Fibroblast of skin of back (primary cell): Measurements from ENCODE around the gene MRPL55.

Experiments
- DNase-seq: peaks from one replicate; pipeline ENCODE4 v3.0.0-alpha.2; 2013

The MRPL55 gene

DNA sequence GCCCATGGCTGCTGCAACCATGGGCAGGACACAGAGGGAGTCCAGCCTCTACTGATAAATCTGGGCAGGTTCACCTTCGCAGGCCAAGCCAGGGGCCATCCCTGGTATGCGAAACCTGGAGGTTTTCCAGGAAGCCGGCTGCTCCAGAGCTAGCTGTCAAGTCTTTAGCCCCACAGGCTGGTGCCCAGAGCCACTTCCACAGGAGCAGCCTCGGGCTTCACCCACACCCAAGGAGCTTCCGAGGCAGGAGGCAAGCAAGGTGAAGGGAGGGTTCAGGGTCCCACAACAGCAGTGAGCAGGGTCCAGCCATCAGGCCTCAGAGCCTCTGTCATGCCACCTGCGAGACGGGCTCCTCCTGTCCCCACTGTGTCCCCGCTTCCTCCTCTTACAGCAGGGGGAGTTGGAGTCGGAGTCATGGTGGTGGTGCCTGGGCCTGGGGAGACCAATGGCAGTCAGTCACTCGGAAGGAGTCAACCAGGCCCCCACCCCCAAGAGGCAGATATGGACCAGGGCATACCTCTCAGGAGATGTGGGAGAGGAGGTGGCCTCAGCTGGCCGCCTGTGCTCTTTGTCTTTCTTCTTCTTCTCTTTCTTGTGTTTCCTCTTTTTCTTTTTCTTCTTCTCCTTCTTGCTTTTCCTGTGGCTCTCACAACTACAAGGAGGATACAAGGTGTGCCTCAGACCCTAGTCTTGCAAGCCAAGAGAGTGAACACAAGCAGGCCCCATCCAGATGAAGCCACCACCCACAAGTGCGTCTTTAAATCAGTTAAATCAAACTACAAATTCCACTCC lies 8.1 kb downstream of the MRPL55 start:
- DNase-seq = no peak

DNA sequence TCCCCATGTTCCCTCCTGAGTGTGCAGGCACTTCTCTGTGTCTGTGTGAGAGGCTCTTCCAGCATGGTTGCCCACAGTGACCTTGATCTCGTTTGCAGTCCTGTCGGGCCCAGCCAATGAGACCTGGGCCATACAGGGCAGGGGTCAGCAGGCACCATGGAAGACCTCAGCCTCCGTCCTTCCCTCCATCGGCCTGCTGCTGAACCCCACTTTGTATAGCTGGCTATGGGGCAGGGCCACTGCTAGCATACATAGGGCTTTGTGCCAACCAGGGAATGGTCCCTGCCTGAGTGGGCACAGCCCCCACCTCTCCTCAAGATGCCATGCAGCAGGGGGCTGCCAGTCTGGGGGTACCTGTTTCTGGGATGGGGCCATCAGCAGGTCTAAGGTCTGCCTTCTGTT lies 9.8 kb downstream of the MRPL55 start:
- DNase-seq = no peak

GRCh38 chr1:228098323-228098931 lies 10.7 kb downstream of the MRPL55 start:
- DNase-seq = no peak

DNA sequence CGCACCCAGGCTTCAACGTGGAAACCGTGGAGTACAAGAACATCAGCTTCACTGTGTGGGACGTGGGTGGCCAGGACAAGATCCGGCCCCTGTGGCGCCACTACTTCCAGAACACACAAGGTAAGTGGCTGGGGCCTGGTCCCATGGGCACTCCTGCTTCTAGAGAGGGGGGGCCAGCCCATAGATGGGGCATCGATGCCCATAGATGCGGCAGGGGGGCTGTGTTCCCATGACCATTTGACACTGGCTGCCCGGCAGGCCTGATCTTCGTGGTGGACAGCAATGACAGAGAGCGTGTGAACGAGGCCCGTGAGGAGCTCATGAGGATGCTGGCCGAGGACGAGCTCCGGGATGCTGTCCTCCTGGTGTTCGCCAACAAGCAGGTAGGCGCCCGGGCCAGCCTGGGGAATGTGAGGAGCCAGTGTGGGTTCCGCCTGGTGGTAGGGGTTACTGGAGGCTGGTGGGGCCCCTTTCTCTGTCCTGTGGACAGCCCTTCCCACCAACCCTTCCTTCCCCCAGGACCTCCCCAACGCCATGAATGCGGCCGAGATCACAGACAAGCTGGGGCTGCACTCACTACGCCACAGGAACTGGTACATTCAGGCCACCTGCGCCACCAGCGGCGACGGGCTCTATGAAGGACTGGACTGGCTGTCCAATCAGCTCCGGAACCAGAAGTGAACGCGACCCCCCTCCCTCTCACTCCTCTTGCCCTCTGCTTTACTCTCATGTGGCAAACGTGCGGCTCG lies 11.6 kb downstream of the MRPL55 start:
- no peak for DNase-seq

DNA sequence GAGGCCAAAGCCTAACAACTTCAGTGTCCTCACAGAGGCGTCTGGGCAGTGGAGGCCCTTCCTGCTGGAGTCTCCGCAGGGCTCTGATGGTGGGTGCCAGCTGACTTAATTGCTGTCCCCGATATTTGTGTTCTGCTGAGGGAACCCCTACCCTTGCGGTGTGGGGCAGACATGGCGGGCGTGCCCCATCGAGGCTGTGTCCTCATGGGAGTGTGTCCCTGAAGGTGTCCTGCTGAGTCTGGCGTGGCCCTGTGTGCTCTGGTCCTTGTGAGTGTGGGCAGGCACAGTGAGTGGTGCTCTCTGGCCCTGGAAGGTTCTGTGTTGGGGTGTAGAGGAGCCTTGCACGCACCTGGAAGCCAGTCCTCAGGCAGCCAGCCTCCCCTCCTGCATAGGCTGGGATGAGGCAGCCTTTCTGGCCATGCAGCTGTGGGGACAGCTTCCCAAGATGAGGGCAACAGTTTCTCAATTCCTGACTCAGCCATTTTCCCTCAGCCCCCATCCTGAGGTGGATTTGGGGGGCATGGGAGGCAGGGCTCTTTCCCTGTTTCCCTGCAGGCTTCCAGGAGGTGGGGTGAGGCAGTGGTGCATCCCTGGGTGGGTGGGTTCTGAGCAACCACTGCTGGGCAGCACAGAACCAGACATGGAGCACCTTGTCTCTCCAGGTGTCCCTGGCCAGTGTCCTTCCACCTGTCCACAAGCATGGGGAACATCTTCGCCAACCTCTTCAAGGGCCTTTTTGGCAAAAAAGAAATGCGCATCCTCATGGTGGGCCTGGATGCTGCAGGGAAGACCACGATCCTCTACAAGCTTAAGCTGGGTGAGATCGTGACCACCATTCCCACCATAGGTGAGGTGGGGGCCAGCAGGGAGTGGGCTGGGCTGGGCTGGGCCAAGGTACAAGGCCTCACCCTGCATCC lies 12.4 kb downstream of the MRPL55 start:
- no peak for DNase-seq

GRCh38 chr1:228095938-228096337 lies 13.2 kb downstream of the MRPL55 start:
- no peak for DNase-seq

- no peak for DNase-seq
These were observed 13.9 kb downstream of the MRPL55 start for GRCh38 chr1:228095161-228095560.

DNA sequence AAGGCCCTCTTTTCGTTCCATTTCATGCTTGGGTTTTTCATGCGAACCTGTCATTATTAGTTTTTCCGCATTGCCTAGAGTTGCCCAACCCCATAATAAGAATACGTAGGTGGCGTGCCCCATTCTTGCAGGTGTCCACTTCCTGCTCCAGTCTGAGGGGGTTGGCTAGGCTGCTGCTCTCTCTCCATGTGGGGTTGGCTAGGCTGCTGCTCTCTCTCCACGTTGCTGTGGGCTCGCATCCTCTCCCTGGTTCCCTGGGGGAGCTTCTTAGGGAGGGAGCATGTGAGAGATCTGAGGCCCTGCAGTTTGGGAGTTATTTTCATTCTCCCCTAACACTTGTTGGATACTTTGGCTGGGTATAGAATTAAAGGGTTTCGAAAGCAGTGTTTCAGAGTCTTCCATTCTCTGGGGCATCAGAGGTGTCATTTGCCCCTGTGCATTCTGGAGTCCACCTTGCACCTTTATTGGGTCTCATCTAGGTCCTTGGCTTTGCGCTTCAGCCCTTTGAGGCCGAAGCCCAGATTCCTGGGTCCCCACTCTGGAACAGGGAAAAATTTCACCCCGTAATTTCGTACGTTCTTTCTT lies 14.6 kb downstream of the MRPL55 start:
- DNase-seq = no peak

DNA sequence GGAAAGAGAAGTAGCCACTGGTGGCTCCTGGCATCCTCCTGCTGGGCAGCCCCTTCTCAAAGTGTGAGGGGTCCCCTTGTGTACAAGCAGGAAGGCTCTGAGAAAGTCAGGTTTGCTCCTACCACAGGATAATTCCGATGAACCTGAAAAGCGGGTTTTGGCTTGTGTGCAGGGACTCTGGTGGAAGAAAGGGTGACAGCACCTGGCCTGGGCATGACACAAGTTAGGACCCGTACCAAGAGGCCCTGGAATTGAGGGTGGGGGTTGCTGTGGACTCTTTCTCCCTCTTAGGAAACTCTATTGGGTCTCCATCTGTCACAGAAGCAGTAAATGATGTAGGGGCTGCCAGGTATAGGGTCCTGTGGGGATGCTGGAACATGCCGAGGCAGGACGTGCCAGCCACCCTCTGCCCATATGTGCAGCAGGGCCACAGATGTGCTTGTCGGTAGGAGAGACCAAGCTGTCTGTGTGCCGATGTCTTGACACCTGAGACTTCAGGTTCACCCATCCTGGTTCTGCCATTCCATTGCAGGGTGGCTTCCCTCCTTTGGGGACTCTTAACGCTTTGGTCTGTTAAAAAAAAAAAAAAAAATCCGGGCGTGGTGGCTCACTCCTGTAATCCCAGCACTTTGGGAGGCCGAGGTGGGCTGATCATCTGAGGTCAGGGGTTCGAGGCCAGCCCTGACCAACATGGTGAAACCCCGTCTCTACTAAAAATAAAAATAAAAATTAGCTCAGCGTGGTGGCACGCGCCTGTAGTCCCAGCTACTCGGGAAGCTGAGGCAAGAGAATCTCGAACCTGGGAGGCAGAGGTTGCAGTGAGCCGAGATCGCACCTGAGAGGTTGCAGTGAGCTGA lies 15.8 kb downstream of the MRPL55 start:
- no peak for DNase-seq

- DNase-seq = no peak
These were observed 16.6 kb downstream of the MRPL55 start for GRCh38 chr1:228092342-228093049.

DNA sequence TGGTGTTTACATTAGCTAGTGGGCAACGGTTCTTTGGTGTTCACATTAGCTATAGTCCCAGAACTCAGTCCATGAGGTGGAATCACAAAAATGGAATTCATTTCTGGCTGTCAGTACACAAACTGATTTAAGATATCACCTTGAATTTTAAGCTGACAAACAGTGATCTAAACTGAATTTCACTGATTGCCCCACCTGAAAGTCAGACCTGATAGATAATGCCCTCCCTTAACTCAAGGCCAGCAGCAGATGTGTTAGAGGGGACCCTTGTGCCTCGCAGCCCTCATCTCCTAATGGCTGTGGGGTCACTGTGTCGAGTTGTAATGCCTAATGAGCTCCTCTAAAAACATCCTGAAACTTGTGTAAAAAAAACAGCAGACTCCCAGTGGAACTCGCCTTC lies 18.0 kb downstream of the MRPL55 start:
- no peak for DNase-seq

DNA sequence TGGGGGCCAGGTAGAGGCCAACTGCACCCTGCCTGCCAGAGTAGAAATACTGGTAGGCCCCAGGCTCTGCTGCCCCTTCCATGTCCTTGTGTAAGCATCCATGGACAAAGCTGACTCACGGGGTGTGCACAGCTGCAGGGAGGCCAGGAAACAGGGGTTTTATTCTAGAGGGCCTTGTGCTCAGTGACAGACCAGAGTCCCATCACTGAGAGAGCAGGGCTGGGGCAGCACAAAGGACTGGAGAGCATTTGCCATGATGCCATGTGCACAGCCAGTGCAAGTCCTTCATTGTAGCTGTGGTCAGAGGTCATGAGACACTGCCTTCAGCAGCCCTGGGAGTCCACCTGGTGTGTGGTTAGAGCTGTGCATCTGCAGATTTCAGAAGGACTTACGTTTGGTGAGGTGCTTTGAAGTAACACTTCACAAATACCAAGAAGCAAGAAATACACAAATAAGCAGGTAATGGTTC lies 18.5 kb downstream of the MRPL55 start:
- no peak for DNase-seq

- DNase-seq = no peak
These were observed 19.3 kb downstream of the MRPL55 start for GRCh38 chr1:228089519-228090380.

- no peak for DNase-seq
These were observed 20.3 kb downstream of the MRPL55 start for GRCh38 chr1:228088586-228089498.

DNA sequence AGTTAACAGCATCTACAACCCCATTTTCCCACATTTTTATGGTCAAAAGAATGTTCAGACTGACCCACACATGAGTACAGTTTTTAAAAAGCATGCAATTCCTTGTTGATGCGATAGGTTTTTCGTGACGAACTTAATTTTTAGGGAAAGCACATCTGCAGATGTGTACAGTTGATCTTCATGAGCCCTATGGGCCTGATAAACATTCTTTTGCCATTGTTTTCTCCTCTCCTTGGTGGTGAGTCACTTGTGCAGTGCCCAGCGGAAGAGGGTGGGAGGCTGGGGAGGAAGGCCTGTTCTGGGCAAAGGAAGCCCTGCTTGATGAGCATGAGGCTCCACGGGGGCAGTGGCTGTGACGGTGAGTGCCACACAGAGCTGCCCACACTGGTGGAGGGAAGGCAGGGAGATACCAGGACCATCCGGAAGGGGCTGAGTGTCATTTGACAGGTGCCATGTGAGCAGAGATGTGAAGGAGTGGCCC lies 21.3 kb downstream of the MRPL55 start:
- peak; percentile 76 for DNase-seq

DNA sequence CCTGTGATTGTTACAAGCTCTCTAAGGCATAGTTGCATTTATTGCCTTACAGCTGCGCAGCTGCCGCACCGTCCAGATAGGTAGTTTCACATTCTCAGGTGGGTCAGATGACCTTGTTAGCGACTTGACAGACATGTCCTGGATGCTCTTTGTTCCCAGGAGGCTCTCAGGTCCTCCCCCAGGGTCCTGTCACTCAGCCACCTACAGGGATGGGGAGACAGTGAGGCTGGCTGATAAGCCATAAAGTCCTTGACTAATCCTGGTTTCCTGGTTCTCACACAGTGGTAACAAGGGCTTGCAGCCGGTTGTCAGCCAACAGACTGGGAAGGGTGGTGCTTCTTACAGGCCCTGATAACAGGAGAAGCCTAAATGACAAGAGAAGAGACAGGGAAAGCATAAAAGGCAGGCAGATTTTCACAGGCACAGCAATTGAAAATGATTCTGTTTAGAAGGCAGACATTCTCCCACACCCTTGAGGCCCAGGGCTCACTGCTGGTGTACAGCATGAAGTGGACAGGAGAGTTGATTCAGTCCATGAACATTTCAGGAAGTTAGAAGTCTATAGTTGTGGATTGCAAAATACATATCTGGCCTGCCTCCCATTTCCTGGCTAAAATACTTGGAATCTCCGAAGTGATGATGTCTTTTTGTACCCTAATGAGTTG lies 23.7 kb downstream of the MRPL55 start:
- DNase-seq = peak; percentile 73

DNA sequence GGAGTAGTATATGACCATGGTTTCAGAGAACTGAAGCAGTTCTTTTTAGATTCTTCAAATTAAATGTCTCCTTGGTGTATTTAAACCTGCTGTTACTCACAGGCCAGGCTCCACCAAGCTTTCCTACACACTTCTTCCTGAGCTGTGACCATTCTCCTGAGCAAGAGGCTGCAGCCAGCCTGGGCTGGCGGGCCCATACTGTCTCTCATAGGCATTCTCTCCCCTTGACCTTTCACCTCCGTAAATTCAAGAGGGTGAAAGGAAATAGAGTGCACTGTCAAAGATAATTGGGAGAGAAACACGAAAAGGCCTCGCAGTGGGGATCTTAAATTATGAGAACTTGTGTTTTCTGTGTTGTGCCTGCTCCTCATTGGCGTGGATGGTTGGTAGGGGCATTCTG lies 24.3 kb downstream of the MRPL55 start:
- no peak for DNase-seq
